SK-N-SH (cell line): ENCODE results near the gene VAMP2.

Experiments used
- FOSL2 ChIP-seq: IDR thresholded peaks from 2 replicates; pipeline ENCODE4 v1.4.0; 2012; ENCODE audit warnings: low read depth, mild to moderate bottlenecking, moderate library complexity, borderline replicate concordance
- FOXM1 ChIP-seq: IDR thresholded peaks from 2 replicates; pipeline ENCODE4 v1.4.0; 2012; ENCODE audit warnings: low read depth, mild to moderate bottlenecking
- GABPA ChIP-seq: IDR thresholded peaks from 2 replicates; pipeline ENCODE4 v1.4.0; 2012; ENCODE audit warnings: low read depth, mild to moderate bottlenecking
- GATA2 ChIP-seq: sonication (generic); formaldehyde crosslinking; IDR thresholded peaks from 2 replicates; pipeline ENCODE4 v1.5.0; 2020; ENCODE audit warnings: mild to moderate bottlenecking, missing genetic modification reagents
- MEF2A ChIP-seq: IDR thresholded peaks from 2 replicates; pipeline ENCODE4 v1.4.0; 2012; ENCODE audit warnings: low read depth, borderline replicate concordance
- NFIC ChIP-seq: IDR thresholded peaks from 2 replicates; pipeline ENCODE4 v1.4.0; 2012; ENCODE audit warnings: borderline replicate concordance
- POLR2AphosphoS5 ChIP-seq: IDR thresholded peaks from 2 replicates; pipeline ENCODE4 v1.6.1; 2012; ENCODE audit warnings: low read depth, low read length
- RAD21 ChIP-seq: IDR thresholded peaks from 2 replicates; pipeline ENCODE4 v1.6.1; 2012; ENCODE audit warnings: mild to moderate bottlenecking, low read length
- TF ChIP-seq, protein P1 (sequence below): fragments of 200-600 bp; sonication (generic); IDR thresholded peaks from 2 replicates; pipeline ENCODE4 v1.6.1; 2017; ENCODE audit warnings: antibody characterized with exemption, mild to moderate bottlenecking, moderate library complexity

DNA sequence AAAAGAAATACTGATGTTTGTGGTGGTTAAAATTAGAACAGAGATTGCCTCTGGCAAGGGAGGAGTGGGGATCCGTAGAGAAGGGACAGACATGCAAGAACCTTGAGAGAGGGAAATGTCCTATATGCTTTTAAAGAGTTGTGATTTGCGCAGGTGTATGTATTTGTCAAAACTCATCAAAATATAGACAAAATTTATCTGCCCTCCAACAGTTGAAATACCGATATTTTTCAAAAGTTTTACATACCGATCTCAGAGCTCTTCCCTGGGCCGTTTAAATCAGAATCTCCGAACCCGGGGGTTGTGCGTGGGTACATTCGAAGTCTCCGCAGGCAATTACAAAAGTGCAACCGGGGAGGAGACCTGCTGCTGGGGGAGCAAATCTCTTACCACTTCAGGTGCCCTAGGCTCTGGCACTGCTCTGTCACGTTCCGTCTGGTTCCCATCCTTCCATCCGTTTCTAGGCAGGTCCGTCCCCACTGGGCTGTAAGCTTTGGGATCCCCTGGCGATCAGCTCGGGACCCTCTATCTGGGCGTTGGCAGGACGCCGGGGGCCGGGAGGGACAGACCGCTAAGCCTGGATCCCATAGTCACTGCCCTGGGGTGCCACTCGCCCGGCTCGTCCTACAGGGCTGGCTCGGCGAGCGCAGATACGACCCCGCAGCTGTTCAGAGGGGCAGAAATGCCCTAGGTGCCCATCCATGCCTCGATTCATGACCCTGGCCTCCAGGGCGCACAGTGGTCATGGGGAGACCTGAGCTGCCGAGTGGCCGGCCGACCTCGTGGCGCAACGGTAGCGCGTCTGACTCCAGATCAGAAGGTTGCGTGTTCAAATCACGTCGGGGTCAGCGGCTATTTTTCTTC, 23.1 kb upstream of the VAMP2 start:
- TF ChIP-seq, protein P1, sequence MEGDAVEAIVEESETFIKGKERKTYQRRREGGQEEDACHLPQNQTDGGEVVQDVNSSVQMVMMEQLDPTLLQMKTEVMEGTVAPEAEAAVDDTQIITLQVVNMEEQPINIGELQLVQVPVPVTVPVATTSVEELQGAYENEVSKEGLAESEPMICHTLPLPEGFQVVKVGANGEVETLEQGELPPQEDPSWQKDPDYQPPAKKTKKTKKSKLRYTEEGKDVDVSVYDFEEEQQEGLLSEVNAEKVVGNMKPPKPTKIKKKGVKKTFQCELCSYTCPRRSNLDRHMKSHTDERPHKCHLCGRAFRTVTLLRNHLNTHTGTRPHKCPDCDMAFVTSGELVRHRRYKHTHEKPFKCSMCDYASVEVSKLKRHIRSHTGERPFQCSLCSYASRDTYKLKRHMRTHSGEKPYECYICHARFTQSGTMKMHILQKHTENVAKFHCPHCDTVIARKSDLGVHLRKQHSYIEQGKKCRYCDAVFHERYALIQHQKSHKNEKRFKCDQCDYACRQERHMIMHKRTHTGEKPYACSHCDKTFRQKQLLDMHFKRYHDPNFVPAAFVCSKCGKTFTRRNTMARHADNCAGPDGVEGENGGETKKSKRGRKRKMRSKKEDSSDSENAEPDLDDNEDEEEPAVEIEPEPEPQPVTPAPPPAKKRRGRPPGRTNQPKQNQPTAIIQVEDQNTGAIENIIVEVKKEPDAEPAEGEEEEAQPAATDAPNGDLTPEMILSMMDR = no peak
- no peak for TF ChIP-seq FOXM1
- TF ChIP-seq FOSL2 = peak; percentile 23; the same call in 1 of the 2 replicates
- no peak for TF ChIP-seq POLR2AphosphoS5
- TF ChIP-seq MEF2A = no peak
- TF ChIP-seq GATA2 (CRISPR knock-in tag) = no peak
- no peak for TF ChIP-seq GABPA
- no peak for TF ChIP-seq NFIC
- no peak for TF ChIP-seq RAD21
